SK-N-SH (cell line): ENCODE data around the gene MKRN2OS. TPM values are rescaled to one million over a fixed set of nuclear protein-coding genes. Genes with fewer than 3 reads are reported as not detected.

Source experiments
- CTCF ChIA-PET: fragments of 300-600, 350-600 bp; formaldehyde crosslinking; extraction: SDS; loops from one replicate; lab custom pipeline; 2021; lab: Yijun Ruan, JAX
- POLR2A ChIA-PET: fragments of 350-600 bp; sonication (Branson Sonifier 250); formaldehyde crosslinking; extraction: SDS; loops from one replicate; lab custom pipeline; 2020; ENCODE audit warnings: antibody characterized with exemption, inconsistent platforms; lab: Yijun Ruan, JAX
- DNase-seq: peaks from one replicate; pipeline ENCODE4 v3.0.0; 2012
- H2AFZ ChIP-seq: fragments of 200-600 bp; sonication (generic); 2 replicates; pipeline ENCODE4 v1.8.1; 2016; ENCODE audit warnings: antibody characterized with exemption, mild to moderate bottlenecking, low read depth
- H3F3A ChIP-seq: fragments of 200-600 bp; sonication (generic); replicated peaks from 2 replicates; pipeline ENCODE3; 2016; ENCODE audit warnings: antibody characterized with exemption, mild to moderate bottlenecking; ENCODE audit not compliant: insufficient read depth
- H3K27ac ChIP-seq, 2 experiments: fragments of 200-500 bp in 1 of 2; fragments of 200-600 bp in 1 of 2; sonication (Bioruptor generic) in 1 of 2; sonication (generic), shearing (Covaris generic) in 1 of 2; 2 replicates each; pipeline versions ENCODE4 v1.5.1 to v1.6.1; 2014 to 2016; ENCODE audit warnings: low read depth in 2 of 2, inconsistent platforms in 1 of 2, low read length in 1 of 2, mild to moderate bottlenecking in 1 of 2, mixed read lengths in 1 of 2
- H3K27me3 ChIP-seq: fragments of 200-600 bp; sonication (generic), shearing (Covaris generic); 2 replicates; pipeline ENCODE4 v1.6.1; 2016; ENCODE audit warnings: mixed run types; ENCODE audit not compliant: insufficient read depth
- H3K36me3 ChIP-seq, 2 experiments: fragments of 200-500 bp in 1 of 2; fragments of 200-600 bp in 1 of 2; sonication (Bioruptor generic) in 1 of 2; sonication (generic) in 1 of 2; replicated peaks in 1 of 2; 2 replicates each; pipeline versions ENCODE3 to v1.5.1; 2014 to 2016; ENCODE audit warnings: low read length in 1 of 2, mild to moderate bottlenecking in 1 of 2; ENCODE audit not compliant: insufficient read depth in 2 of 2, control insufficient read depth in 1 of 2
- H3K4me1 ChIP-seq, 2 experiments: fragments of 200-500 bp in 1 of 2; fragments of 200-600 bp in 1 of 2; sonication (Bioruptor generic) in 1 of 2; sonication (generic), shearing (Covaris generic) in 1 of 2; 2 replicates each; pipeline versions ENCODE4 v1.5.1 to v1.6.1; 2014 to 2016; ENCODE audit warnings: low read depth in 1 of 2, low read length in 1 of 2, mixed run types in 1 of 2; ENCODE audit not compliant: insufficient read depth in 2 of 2, control insufficient read depth in 1 of 2
- H3K4me2 ChIP-seq: fragments of 200-600 bp; sonication (generic), shearing (Covaris generic); 2 replicates; pipeline ENCODE4 v1.6.1; 2017; ENCODE audit warnings: mixed run types
- H3K4me3 ChIP-seq, 2 experiments: fragments of 200-500 bp in 1 of 2; fragments of 200-600 bp in 1 of 2; sonication (Bioruptor generic) in 1 of 2; sonication (generic), shearing (Covaris generic) in 1 of 2; 2 replicates each; pipeline versions ENCODE4 v1.5.1 to v1.8.1; 2014 to 2016; ENCODE audit warnings: low read depth in 2 of 2, inconsistent platforms in 1 of 2, low read length in 1 of 2, mild to moderate bottlenecking in 1 of 2, mixed read lengths in 1 of 2, moderate library complexity in 1 of 2
- H3K79me2 ChIP-seq: fragments of 200-600 bp; sonication (generic); 2 replicates; pipeline ENCODE4 v1.8.1; 2017; ENCODE audit warnings: mild to moderate bottlenecking; ENCODE audit not compliant: insufficient read depth
- H3K9ac ChIP-seq: fragments of 200-600 bp; sonication (generic); 2 replicates; pipeline ENCODE4 v1.6.1; 2017; ENCODE audit warnings: mixed run types
- H3K9me2 ChIP-seq: fragments of 200-600 bp; sonication (generic); 2 replicates; pipeline ENCODE4 v1.6.1; 2017; ENCODE audit warnings: mixed run types
- H3K9me3 ChIP-seq: fragments of 200-600 bp; sonication (generic); 2 replicates; pipeline ENCODE4 v1.6.1; 2017; ENCODE audit warnings: mixed run types, mild to moderate bottlenecking, moderate library complexity
- H4K20me1 ChIP-seq: fragments of 200-600 bp; sonication (generic); 2 replicates; pipeline ENCODE4 v1.6.1; 2017; ENCODE audit warnings: mild to moderate bottlenecking, mixed run types; ENCODE audit not compliant: insufficient read depth
- CTCF ChIP-seq: fragments of 200-600 bp; sonication (generic); IDR thresholded peaks from 2 replicates; pipeline ENCODE4 v1.6.1; 2017; ENCODE audit warnings: antibody characterized with exemption, mild to moderate bottlenecking, moderate library complexity
- FOXJ3 ChIP-seq: sonication (generic); formaldehyde crosslinking; IDR thresholded peaks from 2 replicates; pipeline ENCODE4 v1.5.1; 2020; ENCODE audit warnings: mild to moderate bottlenecking, missing genetic modification reagents
- FOXM1 ChIP-seq: IDR thresholded peaks from 2 replicates; pipeline ENCODE4 v1.4.0; 2012; ENCODE audit warnings: low read depth, mild to moderate bottlenecking
- PBX3 ChIP-seq: IDR thresholded peaks from 2 replicates; pipeline ENCODE4; 2012
- RAD21 ChIP-seq: IDR thresholded peaks from 2 replicates; pipeline ENCODE4 v1.6.1; 2012; ENCODE audit warnings: mild to moderate bottlenecking, low read length
- SMC3 ChIP-seq: IDR thresholded peaks from 2 replicates; pipeline ENCODE4 v1.6.1; 2012; ENCODE audit warnings: low read depth, low read length, improper control_type of control experiment
- TEAD4 ChIP-seq: IDR thresholded peaks from 2 replicates; pipeline ENCODE4 v1.4.0; 2012; ENCODE audit warnings: mild to moderate bottlenecking, borderline replicate concordance; ENCODE audit not compliant: insufficient read depth
- WGBS: methylation state at CpG from one replicate; pipeline ENCODE4 v1.1.6; 2017; ENCODE audit warnings: low lambda C conversion rate; 5-methylcytosine and 5-hydroxymethylcytosine counted together
- polyA plus RNA-seq, 3 experiments: library from polyadenylated mRNA; depleted of rRNA; stranded (reverse); fragments of >200 nt; gene quantifications; 2 replicates each; pipeline ENCODE4 v1.2.3, GENCODE V29; 2012

The MKRN2OS gene
- polyA plus RNA-seq, 1 of the 3 experiments (the other 2 are of a cell fraction): not detected

GRCh38 chr3:12541625-12542024, 3.7 kb downstream of the MKRN2OS start:
- Histone ChIP-seq H4K20me1 (no peaks in the 10 kb centered on the region), H3K9me2 (no peaks in the 10 kb centered on the region), H3F3A (no peaks in the 10 kb centered on the region), H3K36me3 (peaks cover 0 to 3% of the 10 kb centered on the region in 2 experiments), H3K4me2 (no peak overlapping the region), H3K4me1 (peaks cover 0 to 2% of the 10 kb centered on the region in 2 experiments; a peak in 1 of 4 replicates), H3K79me2 (no peaks in the 10 kb centered on the region), H3K9ac (no peak overlapping the region), H3K4me3 (no peak overlapping the region), H3K27me3 (no peaks in the 10 kb centered on the region), H3K9me3 (no peaks in the 10 kb centered on the region), H2AFZ (no peak overlapping the region), H3K27ac (no peak overlapping the region)
- TF ChIP-seq RAD21 (0 out of 2 replicates have a peak, but pooled peaks have one; percentile 5), CTCF (0 out of 2 replicates have a peak, but pooled peaks have one; percentile 23), FOXJ3 (no peak), FOXM1 (no peak)
- POLR2A ChIA-PET: no interaction called here
- DNase-seq: peak; percentile 18
- CTCF ChIA-PET: interaction anchor here (1.0 to 1.2 kb wide), 2 partner anchors 18 to 40 kb away, joined by 3 read pairs; no protein-coding TSS in a partner anchor
- WGBS: 64% methylated on average over 8 of the region's 8 CpGs

GRCh38 chr3:12536423-12536822, 8.9 kb downstream of the MKRN2OS start:
- H3K4me3 ChIP-seq: no peak overlapping the region
- no peaks in the 10 kb centered on the region for H3K79me2 ChIP-seq
- CTCF ChIA-PET: interaction anchor here (0.7 to 2.4 kb wide), 3 partner anchors 16 to 53 kb away, joined by 3 to 8 read pairs (median 3); partner anchors contain the start of gene TSEN2
- no peak overlapping the region for H3K9ac ChIP-seq
- POLR2A ChIA-PET: no interaction called here
- no peaks in the 10 kb centered on the region for H3K27me3 ChIP-seq
- H3K36me3 ChIP-seq: peaks cover 12 to 16% of the 10 kb centered on the region in 2 experiments
- no peaks in the 10 kb centered on the region for H3K9me3 ChIP-seq
- H3K27ac ChIP-seq: no peak overlapping the region
- H2AFZ ChIP-seq: no peak overlapping the region
- WGBS: 90% methylated on average over 6 of the region's 6 CpGs
- no peaks in the 10 kb centered on the region for H3K9me2 ChIP-seq
- peak; percentile 33; the same call in 1 of the 2 replicates for TF ChIP-seq CTCF
- TF ChIP-seq SMC3: no peak
- TF ChIP-seq RAD21: peak; percentile 39
- no peak for TF ChIP-seq PBX3
- TF ChIP-seq TEAD4: no peak
- H4K20me1 ChIP-seq: no peaks in the 10 kb centered on the region
- no peak overlapping the region for H3K4me2 ChIP-seq
- no peaks in the 10 kb centered on the region for H3F3A ChIP-seq
- H3K4me1 ChIP-seq: no peaks in the 10 kb centered on the region
- DNase-seq: no peak
